ENCODE data around the gene ROR2.

GRCh38 chr9:91905991-91906469 is 44.0 kb downstream of the ROR2 start:
- no peak for TF ChIP-seq CTCF (IDR thresholded peaks at IDR 0.05)
- no peak for TF ChIP-seq POLR2A (IDR thresholded peaks at IDR 0.05)
- no peak for TF ChIP-seq EP300 (IDR thresholded peaks at IDR 0.05)
